WTC11 (cell line): ENCODE results near the gene SMAD7. TPM values are rescaled to one million over a fixed set of nuclear protein-coding genes. Genes with fewer than 3 reads are reported as not detected.

ENCODE experiments used
- ATAC-seq: fragments of 200-7000 bp; cut with Tn5 transposase; 2 replicates; pipeline ENCODE4 v1.10.0; 2021; ENCODE audit warnings: mild to moderate bottlenecking, moderate library complexity
- CTCF ChIA-PET: fragments of 300-600 bp; sonication (Branson Sonifier 250); formaldehyde crosslinking; loops from one replicate; lab custom pipeline; 2021; ENCODE audit warnings: antibody characterized with exemption; lab: Charles Lee
- POLR2A ChIA-PET: fragments of 350-600 bp; sonication (Branson Sonifier 250); formaldehyde crosslinking; loops from one replicate; lab custom pipeline; 2021; ENCODE audit warnings: antibody characterized with exemption; lab: Charles Lee
- DNase-seq: peaks from one replicate; pipeline ENCODE4 v3.0.0; 2021; ENCODE audit warnings: low spot score
- H3K27ac Mint-ChIP-seq: 2 replicates; pipeline ENCODE4 v1.8.0; 2021; ENCODE audit warnings: mixed read lengths
- H3K27me3 Mint-ChIP-seq: 2 replicates; pipeline ENCODE4 v1.8.0; 2021; ENCODE audit warnings: low read depth, mild to moderate bottlenecking, moderate library complexity, mixed read lengths
- H3K36me3 Mint-ChIP-seq: 2 replicates; pipeline ENCODE4 v1.8.0; 2021; ENCODE audit warnings: mixed read lengths
- H3K4me1 Mint-ChIP-seq: 2 replicates; pipeline ENCODE4 v1.8.0; 2022; ENCODE audit warnings: mixed read lengths
- H3K4me3 Mint-ChIP-seq: 2 replicates; pipeline ENCODE4 v1.8.0; 2021; ENCODE audit warnings: mild to moderate bottlenecking, moderate library complexity, mixed read lengths
- H3K9me3 Mint-ChIP-seq: 2 replicates; pipeline ENCODE4 v1.8.0; 2021; ENCODE audit warnings: mixed read lengths
- AR ChIP-seq: fragments of 250-450 bp; sonication (Bioruptor Pico); IDR thresholded peaks from 2 replicates; pipeline ENCODE4 v1.9.0; 2021; ENCODE audit warnings: mild to moderate bottlenecking
- ERG ChIP-seq: fragments of 250-450 bp; sonication (Bioruptor Pico); IDR thresholded peaks from 2 replicates; pipeline ENCODE4 v1.8.0; 2021; ENCODE audit warnings: mild to moderate bottlenecking
- ESRRA ChIP-seq: sonication (generic); formaldehyde crosslinking; IDR thresholded peaks from 2 replicates; pipeline ENCODE4 v1.8.1; 2022; ENCODE audit warnings: mild to moderate bottlenecking, missing genetic modification reagents, borderline replicate concordance
- FOXJ3 ChIP-seq: sonication (generic); formaldehyde crosslinking; IDR thresholded peaks from 2 replicates; pipeline ENCODE4 v1.9.0; 2021; ENCODE audit warnings: missing genetic modification reagents, mild to moderate bottlenecking, borderline replicate concordance
- GABPB1 ChIP-seq: sonication (generic); formaldehyde crosslinking; IDR thresholded peaks from 2 replicates; pipeline ENCODE4 v1.8.1; 2023; ENCODE audit warnings: mild to moderate bottlenecking, missing genetic modification reagents
- MLX ChIP-seq: sonication (generic); formaldehyde crosslinking; IDR thresholded peaks from 2 replicates; pipeline ENCODE4 v1.8.1; 2023; ENCODE audit warnings: mild to moderate bottlenecking, missing genetic modification reagents, moderate library complexity
- MXD4 ChIP-seq: fragments of 250-450 bp; sonication (Bioruptor Pico); IDR thresholded peaks from 2 replicates; pipeline ENCODE4 v1.8.0; 2021; ENCODE audit warnings: mild to moderate bottlenecking, moderate library complexity, borderline replicate concordance
- NR1H2 ChIP-seq: sonication (generic); formaldehyde crosslinking; IDR thresholded peaks from 2 replicates; pipeline ENCODE4 v1.9.0; 2021; ENCODE audit warnings: mild to moderate bottlenecking, moderate library complexity, missing genetic modification reagents
- PRRX2 ChIP-seq: fragments of 250-450 bp; sonication (Bioruptor Pico); IDR thresholded peaks from 2 replicates; pipeline ENCODE4 v1.8.0; 2021; ENCODE audit warnings: mild to moderate bottlenecking
- RORB ChIP-seq: fragments of 250-450 bp; sonication (Bioruptor Pico); IDR thresholded peaks from 2 replicates; pipeline ENCODE4 v1.9.0; 2021; ENCODE audit warnings: mild to moderate bottlenecking
- SP1 ChIP-seq: sonication (generic); formaldehyde crosslinking; conservative IDR thresholded peaks from 2 replicates; pipeline ENCODE4 v1.8.1; 2022; ENCODE audit warnings: missing genetic modification reagents
- TEAD4 ChIP-seq: sonication (generic); formaldehyde crosslinking; IDR thresholded peaks from 2 replicates; pipeline ENCODE4 v1.8.0; 2022; ENCODE audit warnings: mild to moderate bottlenecking, missing genetic modification reagents
- ZMAT4 ChIP-seq: fragments of 250-450 bp; sonication (Bioruptor Pico); IDR thresholded peaks from 2 replicates; pipeline ENCODE4 v1.9.0; 2021; ENCODE audit warnings: mild to moderate bottlenecking
- ZNF263 ChIP-seq: sonication (generic); formaldehyde crosslinking; IDR thresholded peaks from 2 replicates; pipeline ENCODE4 v1.8.1; 2022; ENCODE audit warnings: low read depth, mild to moderate bottlenecking, moderate library complexity, missing genetic modification reagents
- ZNF396 ChIP-seq: fragments of 250-450 bp; sonication (Bioruptor Pico); IDR thresholded peaks from 2 replicates; pipeline ENCODE4 v1.8.0; 2021; ENCODE audit warnings: mild to moderate bottlenecking, moderate library complexity, borderline replicate concordance
- ZNF416 ChIP-seq: fragments of 250-450 bp; sonication (Bioruptor Pico); IDR thresholded peaks from 2 replicates; pipeline ENCODE4 v1.9.0; 2021; ENCODE audit warnings: mild to moderate bottlenecking, inconsistent platforms
- total RNA-seq: library from RNA; stranded (reverse); gene quantifications from 3 replicates; pipeline ENCODE4 v1.2.3, GENCODE V29; 2021
- TF ChIP-seq, protein P1 (sequence below): sonication (generic); formaldehyde crosslinking; IDR thresholded peaks from 2 replicates; pipeline ENCODE4 v1.8.0; 2023; ENCODE audit warnings: missing genetic modification reagents
- TF ChIP-seq, protein P2 (sequence below): fragments of 250-450 bp; sonication (Bioruptor Pico); IDR thresholded peaks from 2 replicates; pipeline ENCODE4 v1.9.0; 2021; ENCODE audit warnings: mild to moderate bottlenecking, borderline replicate concordance
- TF ChIP-seq, protein P3 (sequence below): sonication (generic); formaldehyde crosslinking; IDR thresholded peaks from 2 replicates; pipeline ENCODE4 v1.8.1; 2022; ENCODE audit warnings: missing genetic modification reagents, borderline replicate concordance
- TF ChIP-seq, protein P4 (sequence below): fragments of 250-450 bp; sonication (Bioruptor Pico); IDR thresholded peaks from 2 replicates; pipeline ENCODE4 v1.9.0; 2021; ENCODE audit warnings: moderate library complexity, mild to moderate bottlenecking, inconsistent platforms, borderline replicate concordance
- TF ChIP-seq, protein P5 (sequence below): sonication (generic); formaldehyde crosslinking; IDR thresholded peaks from 2 replicates; pipeline ENCODE4 v1.8.1; 2023; ENCODE audit warnings: mild to moderate bottlenecking, missing genetic modification reagents, moderate library complexity

SMAD7 gene
- total RNA-seq, 1 experiment from 2014 or later, result 44.7 TPM

DNA sequence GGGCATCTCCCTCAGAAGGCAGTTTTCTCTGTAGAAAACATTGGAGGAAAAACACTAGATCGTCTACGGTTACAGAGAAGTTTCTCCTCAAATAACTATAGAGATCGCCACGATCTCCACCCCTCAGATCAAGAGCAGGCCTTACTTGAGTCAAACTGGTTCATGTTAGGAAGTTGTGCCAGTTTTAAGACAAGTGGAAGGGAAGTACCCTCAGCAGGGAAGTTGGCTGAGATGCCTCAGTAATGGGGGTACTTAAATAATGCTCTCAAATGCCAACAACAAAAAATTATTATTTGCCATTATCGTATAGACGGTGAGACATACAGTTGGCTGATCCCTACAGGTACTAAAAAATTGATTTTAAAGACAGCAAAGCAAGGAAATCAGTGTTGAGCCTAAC is 8.2 kb upstream of the SMAD7 start:
- Mint-ChIP-seq H3K27ac (peak overlapping the region; percentile 96), H3K27me3 (peaks cover 10% of the 10 kb centered on the region), H3K4me3 (no peak overlapping the region), H3K4me1 (peaks cover 88% of the 10 kb centered on the region), H3K36me3 (no peaks in the 10 kb centered on the region), H3K9me3 (no peaks in the 10 kb centered on the region)
- no peak for TF ChIP-seq RORB
- TF ChIP-seq, protein P1, sequence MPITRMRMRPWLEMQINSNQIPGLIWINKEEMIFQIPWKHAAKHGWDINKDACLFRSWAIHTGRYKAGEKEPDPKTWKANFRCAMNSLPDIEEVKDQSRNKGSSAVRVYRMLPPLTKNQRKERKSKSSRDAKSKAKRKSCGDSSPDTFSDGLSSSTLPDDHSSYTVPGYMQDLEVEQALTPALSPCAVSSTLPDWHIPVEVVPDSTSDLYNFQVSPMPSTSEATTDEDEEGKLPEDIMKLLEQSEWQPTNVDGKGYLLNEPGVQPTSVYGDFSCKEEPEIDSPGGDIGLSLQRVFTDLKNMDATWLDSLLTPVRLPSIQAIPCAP (CRISPR knock-in tag), result no peak
- no peak for TF ChIP-seq MXD4 (CRISPR knock-in tag)
- no peak for TF ChIP-seq MLX (CRISPR knock-in tag)
- no peak for TF ChIP-seq ZNF263 (CRISPR knock-in tag)
- no peak for TF ChIP-seq ESRRA
- no peak for TF ChIP-seq SP1 (CRISPR knock-in tag)
- ChIA-PET CTCF (interaction anchor here (1.1 to 1.6 kb wide), 6 partner anchors 9 to 220 kb away, joined by 3 to 7 read pairs (median 4); no protein-coding TSS in a partner anchor), POLR2A (no interaction called here)
- ATAC-seq, result no peak
- no peak for DNase-seq

DNA sequence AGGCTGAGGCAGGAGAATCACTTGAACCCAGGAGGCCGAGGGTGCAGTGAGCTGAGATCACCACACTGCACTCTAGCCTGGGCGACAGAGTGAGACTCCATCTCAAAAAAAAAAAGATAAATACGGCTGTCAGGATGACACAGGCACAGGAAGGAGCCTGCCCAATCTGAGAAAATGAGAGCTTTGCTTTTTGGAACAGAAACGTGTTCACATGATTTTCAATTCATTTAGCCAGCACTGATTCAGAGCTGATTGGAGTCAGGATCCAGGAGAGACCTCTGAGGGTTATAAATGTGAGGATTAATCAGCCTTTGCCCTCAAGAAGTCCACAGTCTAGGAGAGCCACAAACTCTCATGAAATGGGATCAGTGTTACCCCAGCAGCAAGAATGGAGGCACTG is 6.9 kb upstream of the SMAD7 start:
- no peak overlapping the region for H3K4me3 Mint-ChIP-seq
- H3K36me3 Mint-ChIP-seq, result no peaks in the 10 kb centered on the region
- ATAC-seq, result no peak
- ChIA-PET POLR2A (no interaction called here), CTCF (interaction anchor here (1.0 kb wide), 1 partner anchor 84 kb away, joined by 3 read pairs; no protein-coding TSS in a partner anchor)
- no peaks in the 10 kb centered on the region for H3K9me3 Mint-ChIP-seq
- DNase-seq, result no peak
- H3K27ac Mint-ChIP-seq, result no peak overlapping the region; the same call in 1 of the 2 replicates
- H3K27me3 Mint-ChIP-seq, result peaks cover 10% of the 10 kb centered on the region
- peaks cover 84% of the 10 kb centered on the region for H3K4me1 Mint-ChIP-seq
- TF ChIP-seq PRRX2 (no peak), AR (CRISPR knock-in tag) (no peak), NR1H2 (CRISPR knock-in tag) (no peak), ERG (CRISPR knock-in tag) (no peak), ZNF396 (CRISPR knock-in tag) (no peak), FOXJ3 (CRISPR knock-in tag) (no peak), ZMAT4 (CRISPR knock-in tag) (no peak), ZNF416 (CRISPR knock-in tag) (no peak), TEAD4 (CRISPR knock-in tag) (no peak), GABPB1 (CRISPR knock-in tag) (no peak)
- TF ChIP-seq, protein P1 (CRISPR knock-in tag), result no peak
- TF ChIP-seq, protein P2, sequence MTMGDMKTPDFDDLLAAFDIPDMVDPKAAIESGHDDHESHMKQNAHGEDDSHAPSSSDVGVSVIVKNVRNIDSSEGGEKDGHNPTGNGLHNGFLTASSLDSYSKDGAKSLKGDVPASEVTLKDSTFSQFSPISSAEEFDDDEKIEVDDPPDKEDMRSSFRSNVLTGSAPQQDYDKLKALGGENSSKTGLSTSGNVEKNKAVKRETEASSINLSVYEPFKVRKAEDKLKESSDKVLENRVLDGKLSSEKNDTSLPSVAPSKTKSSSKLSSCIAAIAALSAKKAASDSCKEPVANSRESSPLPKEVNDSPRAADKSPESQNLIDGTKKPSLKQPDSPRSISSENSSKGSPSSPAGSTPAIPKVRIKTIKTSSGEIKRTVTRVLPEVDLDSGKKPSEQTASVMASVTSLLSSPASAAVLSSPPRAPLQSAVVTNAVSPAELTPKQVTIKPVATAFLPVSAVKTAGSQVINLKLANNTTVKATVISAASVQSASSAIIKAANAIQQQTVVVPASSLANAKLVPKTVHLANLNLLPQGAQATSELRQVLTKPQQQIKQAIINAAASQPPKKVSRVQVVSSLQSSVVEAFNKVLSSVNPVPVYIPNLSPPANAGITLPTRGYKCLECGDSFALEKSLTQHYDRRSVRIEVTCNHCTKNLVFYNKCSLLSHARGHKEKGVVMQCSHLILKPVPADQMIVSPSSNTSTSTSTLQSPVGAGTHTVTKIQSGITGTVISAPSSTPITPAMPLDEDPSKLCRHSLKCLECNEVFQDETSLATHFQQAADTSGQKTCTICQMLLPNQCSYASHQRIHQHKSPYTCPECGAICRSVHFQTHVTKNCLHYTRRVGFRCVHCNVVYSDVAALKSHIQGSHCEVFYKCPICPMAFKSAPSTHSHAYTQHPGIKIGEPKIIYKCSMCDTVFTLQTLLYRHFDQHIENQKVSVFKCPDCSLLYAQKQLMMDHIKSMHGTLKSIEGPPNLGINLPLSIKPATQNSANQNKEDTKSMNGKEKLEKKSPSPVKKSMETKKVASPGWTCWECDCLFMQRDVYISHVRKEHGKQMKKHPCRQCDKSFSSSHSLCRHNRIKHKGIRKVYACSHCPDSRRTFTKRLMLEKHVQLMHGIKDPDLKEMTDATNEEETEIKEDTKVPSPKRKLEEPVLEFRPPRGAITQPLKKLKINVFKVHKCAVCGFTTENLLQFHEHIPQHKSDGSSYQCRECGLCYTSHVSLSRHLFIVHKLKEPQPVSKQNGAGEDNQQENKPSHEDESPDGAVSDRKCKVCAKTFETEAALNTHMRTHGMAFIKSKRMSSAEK (CRISPR knock-in tag), result no peak
- TF ChIP-seq, protein P3, sequence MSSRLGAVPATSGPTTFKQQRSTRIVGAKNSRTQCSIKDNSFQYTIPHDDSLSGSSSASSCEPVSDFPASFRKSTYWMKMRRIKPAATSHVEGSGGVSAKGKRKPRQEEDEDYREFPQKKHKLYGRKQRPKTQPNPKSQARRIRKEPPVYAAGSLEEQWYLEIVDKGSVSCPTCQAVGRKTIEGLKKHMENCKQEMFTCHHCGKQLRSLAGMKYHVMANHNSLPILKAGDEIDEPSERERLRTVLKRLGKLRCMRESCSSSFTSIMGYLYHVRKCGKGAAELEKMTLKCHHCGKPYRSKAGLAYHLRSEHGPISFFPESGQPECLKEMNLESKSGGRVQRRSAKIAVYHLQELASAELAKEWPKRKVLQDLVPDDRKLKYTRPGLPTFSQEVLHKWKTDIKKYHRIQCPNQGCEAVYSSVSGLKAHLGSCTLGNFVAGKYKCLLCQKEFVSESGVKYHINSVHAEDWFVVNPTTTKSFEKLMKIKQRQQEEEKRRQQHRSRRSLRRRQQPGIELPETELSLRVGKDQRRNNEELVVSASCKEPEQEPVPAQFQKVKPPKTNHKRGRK (CRISPR knock-in tag), result no peak
- TF ChIP-seq, protein P4, sequence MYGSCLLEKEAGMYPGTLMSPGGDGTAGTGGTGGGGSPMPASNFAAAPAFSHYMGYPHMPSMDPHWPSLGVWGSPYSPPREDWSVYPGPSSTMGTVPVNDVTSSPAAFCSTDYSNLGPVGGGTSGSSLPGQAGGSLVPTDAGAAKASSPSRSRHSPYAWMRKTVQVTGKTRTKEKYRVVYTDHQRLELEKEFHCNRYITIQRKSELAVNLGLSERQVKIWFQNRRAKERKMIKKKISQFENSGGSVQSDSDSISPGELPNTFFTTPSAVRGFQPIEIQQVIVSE (CRISPR knock-in tag), result no peak
- TF ChIP-seq, protein P5, sequence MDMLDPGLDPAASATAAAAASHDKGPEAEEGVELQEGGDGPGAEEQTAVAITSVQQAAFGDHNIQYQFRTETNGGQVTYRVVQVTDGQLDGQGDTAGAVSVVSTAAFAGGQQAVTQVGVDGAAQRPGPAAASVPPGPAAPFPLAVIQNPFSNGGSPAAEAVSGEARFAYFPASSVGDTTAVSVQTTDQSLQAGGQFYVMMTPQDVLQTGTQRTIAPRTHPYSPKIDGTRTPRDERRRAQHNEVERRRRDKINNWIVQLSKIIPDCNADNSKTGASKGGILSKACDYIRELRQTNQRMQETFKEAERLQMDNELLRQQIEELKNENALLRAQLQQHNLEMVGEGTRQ (CRISPR knock-in tag), result no peak
